Measurements from ENCODE around the gene ITPKB.

GRCh38 chr1:226624526-226624925, 114.6 kb downstream of the ITPKB start:
- TF ChIP-seq CTCF (IDR thresholded peaks at IDR 0.05) (no peak), POLR2A (IDR thresholded peaks at IDR 0.05) (no peak), EP300 (IDR thresholded peaks at IDR 0.05) (no peak)

Measured in ovary (tissue), 3 donors.